ENCODE data around the gene RILPL1. TPM values are rescaled to one million over a fixed set of nuclear protein-coding genes. Genes with fewer than 3 reads are reported as not detected.

Gene RILPL1
- total and polyA plus RNA-seq, 10 of the 15 experiments (the other 5 are each of a cell fraction or from before 2014, with no cell fraction given): 0.05 to 0.61 (median 0.25) TPM

- TF ChIP-seq NKRF (conservative IDR thresholded peaks at IDR 0.05) (no peak), PRDM15 (CRISPR knock-in tag; IDR thresholded peaks at IDR 0.05) (no peak)
Observed at GRCh38 chr12:123530668-123531067, 2.9 kb downstream of the RILPL1 start (continued).

- no peak for ATAC-seq
- intact Hi-C loops (cut with micrococcal nuclease; ENCODE audit: unreplicated experiment): no loop called here
- ChIA-PET SMC1A (ENCODE audit: uncharacterized antibody, unreplicated experiment) (no interaction called here), CTCF (no interaction called here), POLR2A (no interaction called here), RAD21 (ENCODE audit: unreplicated experiment) (no interaction called here)
- in situ Hi-C loops (cut with MboI): no loop called here
- DNase-seq (ENCODE audit: low read depth, low spot score): no peak
- no TSS peak for BruUV-seq (replicated peaks)
- FAIRE-seq: no peak
- peaks cover 16% of the 10 kb centered on the region for H3K4me1 ChIP-seq (ENCODE audit: control insufficient read depth, insufficient read depth, low read length)
- H3K79me2 ChIP-seq (ENCODE audit: control insufficient read depth, insufficient read depth, low read length): no peaks in the 10 kb centered on the region
- H3K9me3 ChIP-seq (replicated peaks; ENCODE audit: control insufficient read depth, insufficient read depth, low read length): no peaks in the 10 kb centered on the region
- 61% methylated on average over 2 of the region's 3 CpGs for whole genome bisulfite sequencing (ENCODE audit: insufficient coverage, insufficient replicate concordance, low lambda C conversion rate, missing lambda C conversion rate)
- no peaks in the 10 kb centered on the region; the same call in 1 of the 2 replicates for H4K20me1 ChIP-seq (ENCODE audit: control insufficient read depth, insufficient read depth)
- H3K9ac ChIP-seq (ENCODE audit: control insufficient read depth, insufficient read depth, low read length): no peak overlapping the region
- H3K27ac ChIP-seq (ENCODE audit: control insufficient read depth, insufficient read depth): no peak overlapping the region
- no peak overlapping the region for H3K4me3 ChIP-seq
- TF ChIP-seq ESRRA (IDR thresholded peaks at IDR 0.05; ENCODE audit: low read length) (no peak), HDAC6 (IDR thresholded peaks at IDR 0.05; ENCODE audit: unreplicated experiment) (no peak), ELK1 (IDR thresholded peaks at IDR 0.05; ENCODE audit: low read depth, low read length) (no peak), TCF3 (IDR thresholded peaks at IDR 0.05; ENCODE audit: borderline replicate concordance, insufficient read depth, low read depth, low read length) (no peak), BRCA1 (IDR thresholded peaks at IDR 0.05; ENCODE audit: low read depth, low read length) (no peak), MTA3 (IDR thresholded peaks at IDR 0.05; ENCODE audit: borderline replicate concordance, low read length) (no peak), BACH1 (IDR thresholded peaks at IDR 0.05; ENCODE audit: borderline replicate concordance) (no peak), NFXL1 (IDR thresholded peaks at IDR 0.05; ENCODE audit: borderline replicate concordance) (no peak), RUNX3 (IDR thresholded peaks at IDR 0.05; ENCODE audit: low read length) (no peak), RAD21 (IDR thresholded peaks at IDR 0.05; ENCODE audit: insufficient read depth, low read depth, low read length) (no peak)
- H3K27me3 ChIP-seq (replicated peaks in 1 of 2; ENCODE audit: control insufficient read depth in 2 of 2, insufficient read depth in 2 of 2, low read length in 1 of 2): no peaks in the 10 kb centered on the region; a peak in 1 of 4 replicates
- no peak overlapping the region for H2AFZ ChIP-seq (ENCODE audit: control insufficient read depth, low read depth, low read length)
- no peaks in the 10 kb centered on the region for H3K36me3 ChIP-seq (ENCODE audit: control insufficient read depth in 2 of 2, insufficient read depth in 2 of 2, low read length in 1 of 2)
- no peak overlapping the region for H3K4me2 ChIP-seq (ENCODE audit: control insufficient read depth, insufficient read depth)
Observed at GRCh38 chr12:123529686-123530085, 3.8 kb downstream of the RILPL1 start.

Measured in GM12878 (cell line).